ENCODE results near the gene ANGPTL4. TPM values are rescaled to one million over a fixed set of nuclear protein-coding genes. Genes with fewer than 3 reads are reported as not detected.

The ANGPTL4 gene
- total RNA-seq, 1 donor from 2014 or later: 4.1 TPM

- intact Hi-C loops (cut with micrococcal nuclease): loop anchor here (5.0 kb wide), 1 partner anchor 72 kb away; no protein-coding TSS in a partner anchor
- H3K27ac Mint-ChIP-seq: no peak overlapping the region
Measured at GRCh38 chr19:8324186-8325050, 39.5 kb upstream of the ANGPTL4 start.

GRCh38 chr19:8325454-8325853 is 38.5 kb upstream of the ANGPTL4 start:
- intact Hi-C loops (cut with micrococcal nuclease): no loop called here
- Mint-ChIP-seq H3K9me3 (no peaks in the 10 kb centered on the region), H3K4me3 (no peak overlapping the region), H3K36me3 (ENCODE audit: low read depth) (peaks cover 33% of the 10 kb centered on the region), H3K27ac (no peak overlapping the region), H3K27me3 (peaks cover 10% of the 10 kb centered on the region), H3K4me1 (peaks cover 12% of the 10 kb centered on the region)
- DNase-seq: no peak

More at GRCh38 chr19:8324186-8325050, 39.5 kb upstream of the ANGPTL4 start:
- Mint-ChIP-seq H3K36me3 (ENCODE audit: low read depth) (peaks cover 35% of the 10 kb centered on the region), H3K4me1 (peaks cover 20% of the 10 kb centered on the region), H3K4me3 (no peak overlapping the region), H3K27me3 (peaks cover 10% of the 10 kb centered on the region), H3K9me3 (no peaks in the 10 kb centered on the region)
- no peak for DNase-seq

- Mint-ChIP-seq H3K9me3 (no peaks in the 10 kb centered on the region), H3K36me3 (ENCODE audit: low read depth) (no peaks in the 10 kb centered on the region), H3K27ac (no peak overlapping the region), H3K27me3 (peaks cover 23% of the 10 kb centered on the region), H3K4me3 (no peak overlapping the region), H3K4me1 (no peaks in the 10 kb centered on the region)
- intact Hi-C loops (cut with micrococcal nuclease): no loop called here
- no peak for DNase-seq
Measured at GRCh38 chr19:8329996-8330395, 34.0 kb upstream of the ANGPTL4 start.

DNA sequence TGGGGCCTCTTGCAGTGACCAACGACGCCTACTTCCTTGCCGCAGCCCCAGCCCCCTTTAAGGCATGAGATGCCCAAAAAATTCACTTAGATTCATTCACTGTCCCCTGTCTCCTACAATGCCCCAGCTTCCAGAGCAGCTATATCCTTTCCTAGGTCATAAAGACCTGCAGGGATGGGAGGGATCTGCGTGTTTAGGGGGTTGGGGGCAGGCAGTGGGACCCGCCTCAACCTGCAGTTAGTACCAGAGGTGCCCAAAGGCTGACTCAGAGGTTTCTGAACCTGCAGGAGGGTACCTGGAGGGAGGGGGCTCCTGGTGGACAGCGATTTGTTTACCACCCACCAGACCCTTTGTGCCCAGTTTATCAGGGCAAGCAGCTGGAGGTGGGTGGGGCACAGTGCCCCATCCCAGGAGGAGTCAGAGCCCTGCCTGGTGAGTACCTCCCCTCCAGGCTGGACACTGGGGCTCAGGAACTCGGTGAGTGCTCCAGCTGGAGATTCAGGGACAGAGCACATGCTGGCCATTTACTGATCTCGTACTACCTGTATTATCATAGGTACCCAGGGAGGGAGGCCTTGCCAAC is 32.6 kb upstream of the ANGPTL4 start:
- Mint-ChIP-seq H3K27me3 (peaks cover 30% of the 10 kb centered on the region), H3K36me3 (ENCODE audit: low read depth) (no peaks in the 10 kb centered on the region), H3K4me1 (peaks cover 3% of the 10 kb centered on the region), H3K4me3 (no peak overlapping the region), H3K9me3 (no peaks in the 10 kb centered on the region), H3K27ac (no peak overlapping the region)
- no peak for DNase-seq
- intact Hi-C loops (cut with micrococcal nuclease): no loop called here

DNA sequence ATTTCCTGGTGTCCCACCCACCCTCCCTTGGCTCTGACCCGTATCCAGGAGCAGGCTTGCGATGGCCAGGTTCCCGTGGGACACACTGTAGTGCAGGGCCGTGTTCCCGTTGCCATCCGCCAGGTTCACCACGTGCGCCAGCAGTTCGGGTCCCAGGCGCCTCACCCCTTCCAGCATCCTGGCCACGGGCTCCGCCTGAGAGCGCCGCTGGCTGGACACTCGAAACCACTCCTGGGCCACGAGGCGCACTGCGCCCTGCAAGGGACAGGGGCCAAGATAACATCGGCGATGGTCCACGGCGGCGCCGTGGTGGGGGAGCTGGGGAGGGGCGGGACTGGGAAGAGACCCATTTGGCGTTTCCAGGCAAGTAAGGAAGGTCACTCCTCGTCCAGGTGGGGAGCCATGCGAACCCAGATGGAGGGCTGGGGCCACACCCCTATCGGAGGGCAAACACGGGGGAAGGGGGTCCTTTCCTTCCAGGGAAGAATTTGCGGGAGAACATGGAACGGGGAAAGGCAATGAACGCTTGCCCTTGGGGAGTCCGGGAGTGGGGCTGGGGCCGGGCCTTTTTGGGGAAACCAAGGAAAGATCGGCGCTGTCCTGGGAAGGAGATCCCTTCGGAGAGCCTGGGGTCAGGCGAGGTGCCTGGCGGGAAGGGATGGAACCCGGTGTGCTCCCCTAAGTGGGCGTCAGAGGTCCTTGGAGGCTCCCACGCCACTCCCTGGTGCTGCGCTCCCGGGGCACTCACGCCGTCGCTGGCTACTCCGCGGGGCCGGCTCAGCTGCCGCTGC is 30.8 kb upstream of the ANGPTL4 start:
- Mint-ChIP-seq H3K9me3 (no peaks in the 10 kb centered on the region), H3K4me1 (peaks cover 5% of the 10 kb centered on the region), H3K27me3 (peaks cover 35% of the 10 kb centered on the region), H3K36me3 (ENCODE audit: low read depth) (no peaks in the 10 kb centered on the region), H3K4me3 (peak overlapping the region; percentile 21), H3K27ac (no peak overlapping the region)
- intact Hi-C loops (cut with micrococcal nuclease): no loop called here
- no peak for DNase-seq

DNA sequence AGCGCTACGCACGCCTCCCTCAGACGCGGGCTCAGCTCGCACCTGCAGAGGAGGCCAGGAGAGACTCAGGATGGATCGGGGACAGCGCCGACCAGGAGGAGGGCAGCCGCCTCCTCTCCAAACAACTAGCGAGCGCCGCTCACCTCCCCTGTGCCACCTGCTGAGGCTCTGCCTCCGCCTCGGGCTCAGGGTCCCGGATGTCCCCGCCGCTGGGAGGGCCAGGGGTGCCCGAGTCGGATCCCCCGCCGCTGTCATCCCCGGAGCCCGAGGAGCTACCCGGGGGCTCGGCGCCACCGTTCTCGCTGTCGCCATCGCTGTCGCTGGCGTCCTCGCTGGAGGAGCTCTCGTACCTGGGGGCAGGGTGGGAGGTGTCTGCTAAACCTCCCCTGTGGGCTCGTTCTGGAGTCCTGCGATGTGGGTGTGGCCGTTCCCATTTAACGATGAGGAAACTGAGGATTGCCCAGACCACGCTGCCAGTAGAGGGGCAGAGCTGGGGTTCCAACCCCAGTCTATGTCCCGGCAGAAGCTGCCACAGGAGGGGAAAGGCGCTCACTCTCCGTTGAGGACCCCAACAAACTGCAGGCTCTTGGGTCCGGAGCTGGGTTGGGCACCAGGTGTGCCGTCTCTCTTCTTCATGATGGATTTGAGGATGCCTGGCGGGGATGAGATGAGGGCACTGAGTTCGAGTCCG is 30.0 kb upstream of the ANGPTL4 start:
- intact Hi-C loops (cut with micrococcal nuclease): no loop called here
- no peak overlapping the region for H3K27ac Mint-ChIP-seq
- peaks cover 5% of the 10 kb centered on the region for H3K4me1 Mint-ChIP-seq
- H3K9me3 Mint-ChIP-seq: no peaks in the 10 kb centered on the region
- DNase-seq: no peak
- no peaks in the 10 kb centered on the region for H3K36me3 Mint-ChIP-seq (ENCODE audit: low read depth)
- H3K4me3 Mint-ChIP-seq: no peak overlapping the region
- peaks cover 34% of the 10 kb centered on the region for H3K27me3 Mint-ChIP-seq

GRCh38 chr19:8334458-8335342 is 29.3 kb upstream of the ANGPTL4 start:
- Mint-ChIP-seq H3K27ac (no peak overlapping the region), H3K36me3 (ENCODE audit: low read depth) (no peaks in the 10 kb centered on the region), H3K4me3 (no peak overlapping the region), H3K4me1 (peaks cover 5% of the 10 kb centered on the region), H3K9me3 (no peaks in the 10 kb centered on the region), H3K27me3 (peaks cover 37% of the 10 kb centered on the region)
- intact Hi-C loops (cut with micrococcal nuclease): no loop called here
- peak; percentile 83 for DNase-seq

GRCh38 chr19:8335343-8336071 is 28.4 kb upstream of the ANGPTL4 start:
- Mint-ChIP-seq H3K27me3 (peaks cover 43% of the 10 kb centered on the region), H3K36me3 (ENCODE audit: low read depth) (no peaks in the 10 kb centered on the region), H3K9me3 (no peaks in the 10 kb centered on the region), H3K27ac (no peak overlapping the region), H3K4me1 (peaks cover 7% of the 10 kb centered on the region), H3K4me3 (peak overlapping the region; percentile 53)
- intact Hi-C loops (cut with micrococcal nuclease): no loop called here
- DNase-seq: peak; percentile 77

- Mint-ChIP-seq H3K27me3 (peaks cover 47% of the 10 kb centered on the region), H3K36me3 (ENCODE audit: low read depth) (no peaks in the 10 kb centered on the region), H3K4me3 (peak overlapping the region; percentile 53), H3K4me1 (peaks cover 7% of the 10 kb centered on the region), H3K9me3 (no peaks in the 10 kb centered on the region), H3K27ac (no peak overlapping the region)
- intact Hi-C loops (cut with micrococcal nuclease): no loop called here
- DNase-seq: no peak
Measured at GRCh38 chr19:8336072-8336569, 27.8 kb upstream of the ANGPTL4 start.

- Mint-ChIP-seq H3K36me3 (ENCODE audit: low read depth) (no peaks in the 10 kb centered on the region), H3K27ac (no peak overlapping the region), H3K9me3 (no peaks in the 10 kb centered on the region), H3K4me3 (no peak overlapping the region), H3K27me3 (peaks cover 47% of the 10 kb centered on the region), H3K4me1 (peaks cover 8% of the 10 kb centered on the region)
- intact Hi-C loops (cut with micrococcal nuclease): no loop called here
- no peak for DNase-seq
Measured at GRCh38 chr19:8336660-8337059, 27.3 kb upstream of the ANGPTL4 start.

- Mint-ChIP-seq H3K27me3 (peaks cover 48% of the 10 kb centered on the region), H3K27ac (no peak overlapping the region), H3K4me3 (no peak overlapping the region), H3K36me3 (ENCODE audit: low read depth) (no peaks in the 10 kb centered on the region), H3K9me3 (no peaks in the 10 kb centered on the region), H3K4me1 (peaks cover 10% of the 10 kb centered on the region)
- intact Hi-C loops (cut with micrococcal nuclease): no loop called here
- no peak for DNase-seq
Measured at GRCh38 chr19:8337728-8338127, 26.2 kb upstream of the ANGPTL4 start.

- H3K4me3 Mint-ChIP-seq: no peak overlapping the region
- no peaks in the 10 kb centered on the region for H3K9me3 Mint-ChIP-seq
- H3K27me3 Mint-ChIP-seq: peaks cover 48% of the 10 kb centered on the region
- H3K27ac Mint-ChIP-seq: no peak overlapping the region
- no peaks in the 10 kb centered on the region for H3K36me3 Mint-ChIP-seq (ENCODE audit: low read depth)
- peaks cover 14% of the 10 kb centered on the region for H3K4me1 Mint-ChIP-seq
- DNase-seq: no peak
- intact Hi-C loops (cut with micrococcal nuclease): no loop called here
Measured at GRCh38 chr19:8338835-8339234, 25.1 kb upstream of the ANGPTL4 start.
